Astrocyte of the cerebellum (primary cell): ENCODE data around the gene MECP2.

Source experiments
- DNase-seq: peaks from one replicate; pipeline ENCODE4 v3.0.0-alpha.2; 2011; ENCODE audit warnings: low read depth
- H3K4me3 ChIP-seq: 2 replicates; pipeline ENCODE4 v1.5.1; 2011; ENCODE audit warnings: mild to moderate bottlenecking, low read depth, low read length, moderate library complexity
- CTCF ChIP-seq: IDR thresholded peaks from 2 replicates; pipeline ENCODE4 v1.5.1; 2012; ENCODE audit warnings: low read length, low read depth, moderate library complexity, mild to moderate bottlenecking; ENCODE audit errors: missing control alignments
- in situ Hi-C: cut with HindIII; loops from 2 replicates; pipeline ENCODE4 v1.10.0; 2017; ENCODE audit warnings: low sequenced_read_pairs

Gene MECP2

DNA sequence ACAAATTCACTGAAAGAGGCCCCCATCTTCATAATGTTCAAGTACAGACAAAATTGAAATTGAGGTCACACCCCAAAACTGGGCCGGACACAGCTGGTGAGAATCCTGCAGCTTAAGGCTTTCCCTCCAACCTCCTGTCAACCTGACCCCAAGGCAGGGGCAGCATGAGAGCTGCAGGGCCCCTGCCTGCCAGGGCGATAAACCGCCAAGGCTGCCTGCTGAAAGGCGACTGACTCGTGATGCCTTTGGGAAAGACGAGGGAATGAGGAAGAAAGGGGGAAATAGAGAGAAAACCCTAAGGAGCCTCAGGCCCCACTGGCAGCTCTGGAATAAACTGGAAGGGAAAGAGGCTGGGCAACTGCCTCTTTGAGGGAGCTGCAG lies 70.5 kb downstream of the MECP2 start:
- no peak for TF ChIP-seq CTCF
- H3K4me3 ChIP-seq = no peak overlapping the region
- in situ Hi-C loops = no loop called here
- no peak for DNase-seq

GRCh38 chrX:154026136-154027021 lies 71.1 kb downstream of the MECP2 start:
- in situ Hi-C loops = no loop called here
- TF ChIP-seq CTCF = no peak
- H3K4me3 ChIP-seq = no peak overlapping the region
- DNase-seq = no peak

DNA sequence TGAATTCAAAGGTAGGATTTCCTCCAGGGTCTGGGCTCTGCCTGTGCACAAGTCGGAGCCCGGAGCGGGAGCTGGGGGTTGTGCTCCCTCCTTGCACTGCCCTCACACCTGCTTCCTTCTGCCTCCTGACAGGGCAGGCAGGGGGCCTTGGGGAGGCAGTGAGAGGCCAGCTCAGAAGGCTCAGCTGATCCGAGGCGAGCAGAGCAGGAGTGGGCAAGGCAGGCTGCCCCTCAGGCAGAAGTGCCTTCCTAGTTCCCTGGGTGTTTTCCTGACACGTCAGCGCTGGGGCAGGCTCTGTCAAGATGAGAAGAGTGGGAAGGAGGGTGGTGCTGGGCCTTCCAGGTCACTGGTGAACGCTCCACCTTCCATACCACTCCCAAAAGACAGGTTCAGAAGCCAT lies 72.3 kb downstream of the MECP2 start:
- no peak for TF ChIP-seq CTCF
- DNase-seq = no peak
- in situ Hi-C loops = no loop called here
- no peak overlapping the region for H3K4me3 ChIP-seq

- no peak overlapping the region for H3K4me3 ChIP-seq
- in situ Hi-C loops = no loop called here
- DNase-seq = no peak
- no peak for TF ChIP-seq CTCF
Observed at GRCh38 chrX:154024271-154024670, 73.2 kb downstream of the MECP2 start.

GRCh38 chrX:154023276-154024000 lies 74.1 kb downstream of the MECP2 start:
- no peak for DNase-seq
- in situ Hi-C loops = no loop called here
- no peak for TF ChIP-seq CTCF
- H3K4me3 ChIP-seq = no peak overlapping the region

DNA sequence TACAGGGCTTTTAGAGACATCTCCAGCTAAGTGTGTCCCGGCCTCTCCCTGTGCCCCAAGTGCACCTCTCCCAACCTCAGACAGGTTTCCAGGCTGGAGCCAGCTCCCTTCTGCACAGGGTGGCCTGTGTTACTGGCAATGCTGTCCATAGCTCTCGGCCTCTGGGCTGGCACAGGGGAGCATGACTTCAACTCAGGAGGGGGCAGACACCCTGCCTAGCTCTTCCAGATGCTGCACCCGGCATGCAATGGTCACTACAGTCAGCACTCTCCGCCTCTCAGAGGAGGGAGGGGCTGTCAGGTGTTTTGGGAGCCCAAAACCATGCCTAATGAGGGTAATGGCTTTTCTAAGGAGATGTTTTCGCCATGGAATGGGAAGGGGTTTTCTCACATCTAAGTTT lies 75.4 kb downstream of the MECP2 start:
- no peak for DNase-seq
- no peak overlapping the region for H3K4me3 ChIP-seq
- in situ Hi-C loops = no loop called here
- TF ChIP-seq CTCF = no peak
